Thyroid gland (tissue), 4 donors: ENCODE data around the gene FGF13.

ENCODE experiments used
- POLR2A ChIP-seq, 2 donors: fragments of 450-650 bp; IDR thresholded peaks; one replicate each; pipeline ENCODE4 v1.6.1; 2017; ENCODE audit warnings: antibody characterized with exemption in 2 of 2, mild to moderate bottlenecking in 2 of 2, moderate library complexity in 1 of 2
- TF ChIP-seq, protein P1 (sequence below), 6 experiments: fragments of 200-600 bp in 3 of 6; fragments of 450-650 bp in 3 of 6; sonication (generic) in 3 of 6; IDR thresholded peaks; one replicate each; pipeline ENCODE4 v1.5.1; 2016 to 2019; ENCODE audit warnings: antibody characterized with exemption in 6 of 6, mild to moderate bottlenecking in 2 of 6, inconsistent platforms in 1 of 6, moderate library complexity in 1 of 6

DNA sequence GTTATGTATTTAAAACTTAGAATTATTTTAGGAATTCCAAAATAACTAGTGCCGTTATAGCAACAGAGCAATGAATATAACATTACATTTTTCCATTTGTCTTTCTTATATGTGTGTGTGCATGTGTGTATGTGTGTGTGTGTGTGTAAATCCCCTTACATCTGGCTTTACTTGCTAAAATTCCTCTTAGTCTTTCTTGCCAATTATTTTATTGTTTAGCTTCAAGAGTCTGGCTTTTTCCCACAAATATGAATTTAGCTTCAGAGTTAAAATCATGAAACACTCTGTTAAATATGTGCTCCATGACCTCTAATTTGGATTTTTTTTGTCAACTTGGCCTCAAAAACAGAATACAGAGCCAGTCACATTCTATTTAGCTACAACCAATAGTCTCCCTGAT, 18.9 kb downstream of the FGF13 start:
- TF ChIP-seq, protein P1, sequence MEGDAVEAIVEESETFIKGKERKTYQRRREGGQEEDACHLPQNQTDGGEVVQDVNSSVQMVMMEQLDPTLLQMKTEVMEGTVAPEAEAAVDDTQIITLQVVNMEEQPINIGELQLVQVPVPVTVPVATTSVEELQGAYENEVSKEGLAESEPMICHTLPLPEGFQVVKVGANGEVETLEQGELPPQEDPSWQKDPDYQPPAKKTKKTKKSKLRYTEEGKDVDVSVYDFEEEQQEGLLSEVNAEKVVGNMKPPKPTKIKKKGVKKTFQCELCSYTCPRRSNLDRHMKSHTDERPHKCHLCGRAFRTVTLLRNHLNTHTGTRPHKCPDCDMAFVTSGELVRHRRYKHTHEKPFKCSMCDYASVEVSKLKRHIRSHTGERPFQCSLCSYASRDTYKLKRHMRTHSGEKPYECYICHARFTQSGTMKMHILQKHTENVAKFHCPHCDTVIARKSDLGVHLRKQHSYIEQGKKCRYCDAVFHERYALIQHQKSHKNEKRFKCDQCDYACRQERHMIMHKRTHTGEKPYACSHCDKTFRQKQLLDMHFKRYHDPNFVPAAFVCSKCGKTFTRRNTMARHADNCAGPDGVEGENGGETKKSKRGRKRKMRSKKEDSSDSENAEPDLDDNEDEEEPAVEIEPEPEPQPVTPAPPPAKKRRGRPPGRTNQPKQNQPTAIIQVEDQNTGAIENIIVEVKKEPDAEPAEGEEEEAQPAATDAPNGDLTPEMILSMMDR (IDR thresholded peaks at IDR 0.05) = no peak
- TF ChIP-seq POLR2A (IDR thresholded peaks at IDR 0.05) = no peak
